ENCODE results near the gene KPTN. TPM values are rescaled to one million over a fixed set of nuclear protein-coding genes. Genes with fewer than 3 reads are reported as not detected.

The KPTN gene
- total RNA-seq, 1 donor from 2014 or later: 9.3 TPM

GRCh38 chr19:47503130-47503825 lies 19.3 kb upstream of the KPTN start:
- DNase-seq: no peak
- Histone ChIP-seq H3K4me1 (peaks cover 18% of the 10 kb centered on the region), H3K27ac (no peak overlapping the region), H3K36me3 (peaks cover 74% of the 10 kb centered on the region), H3K4me3 (no peak overlapping the region), H3K9me3 (no peaks in the 10 kb centered on the region), H3K27me3 (no peaks in the 10 kb centered on the region)
- intact Hi-C loops (cut with DNase I): no loop called here
- no peak for ATAC-seq
- TF ChIP-seq CTCF (IDR thresholded peaks at IDR 0.05): no peak

GRCh38 chr19:47499863-47500830 lies 16.1 kb upstream of the KPTN start:
- ATAC-seq (no peak), DNase-seq (no peak)
- H3K36me3 ChIP-seq: peaks cover 74% of the 10 kb centered on the region
- no peaks in the 10 kb centered on the region for H3K4me1 ChIP-seq
- TF ChIP-seq CTCF (IDR thresholded peaks at IDR 0.05): no peak
- H3K27ac ChIP-seq: no peak overlapping the region
- no peak overlapping the region for H3K4me3 ChIP-seq
- no peaks in the 10 kb centered on the region for H3K27me3 ChIP-seq
- intact Hi-C loops (cut with DNase I): no loop called here
- H3K9me3 ChIP-seq: no peaks in the 10 kb centered on the region

GRCh38 chr19:47499371-47499770 lies 15.4 kb upstream of the KPTN start:
- no peak for ATAC-seq
- no peak for TF ChIP-seq CTCF (IDR thresholded peaks at IDR 0.05)
- H3K27me3 ChIP-seq: no peaks in the 10 kb centered on the region
- H3K4me1 ChIP-seq: no peaks in the 10 kb centered on the region
- intact Hi-C loops (cut with DNase I): no loop called here
- peaks cover 73% of the 10 kb centered on the region for H3K36me3 ChIP-seq
- no peak overlapping the region for H3K4me3 ChIP-seq
- H3K27ac ChIP-seq: no peak overlapping the region
- H3K9me3 ChIP-seq: no peaks in the 10 kb centered on the region
- no peak for DNase-seq

GRCh38 chr19:47498561-47498960 lies 14.5 kb upstream of the KPTN start:
- Histone ChIP-seq H3K36me3 (peaks cover 70% of the 10 kb centered on the region), H3K27ac (no peak overlapping the region), H3K4me1 (no peaks in the 10 kb centered on the region), H3K4me3 (no peak overlapping the region), H3K9me3 (no peaks in the 10 kb centered on the region), H3K27me3 (no peaks in the 10 kb centered on the region)
- intact Hi-C loops (cut with DNase I): no loop called here
- DNase-seq (no peak), ATAC-seq (no peak)
- no peak for TF ChIP-seq CTCF (IDR thresholded peaks at IDR 0.05)

- H3K36me3 ChIP-seq: peaks cover 70% of the 10 kb centered on the region
- TF ChIP-seq CTCF (IDR thresholded peaks at IDR 0.05): no peak
- no peak overlapping the region for H3K4me3 ChIP-seq
- H3K4me1 ChIP-seq: no peaks in the 10 kb centered on the region
- intact Hi-C loops (cut with DNase I): no loop called here
- no peaks in the 10 kb centered on the region for H3K9me3 ChIP-seq
- ATAC-seq (no peak), DNase-seq (no peak)
- no peak overlapping the region for H3K27ac ChIP-seq
- no peaks in the 10 kb centered on the region for H3K27me3 ChIP-seq
These were observed 14.0 kb upstream of the KPTN start for GRCh38 chr19:47497821-47498520.
